ENCODE results near the gene GALNT17.

Gene GALNT17

DNA sequence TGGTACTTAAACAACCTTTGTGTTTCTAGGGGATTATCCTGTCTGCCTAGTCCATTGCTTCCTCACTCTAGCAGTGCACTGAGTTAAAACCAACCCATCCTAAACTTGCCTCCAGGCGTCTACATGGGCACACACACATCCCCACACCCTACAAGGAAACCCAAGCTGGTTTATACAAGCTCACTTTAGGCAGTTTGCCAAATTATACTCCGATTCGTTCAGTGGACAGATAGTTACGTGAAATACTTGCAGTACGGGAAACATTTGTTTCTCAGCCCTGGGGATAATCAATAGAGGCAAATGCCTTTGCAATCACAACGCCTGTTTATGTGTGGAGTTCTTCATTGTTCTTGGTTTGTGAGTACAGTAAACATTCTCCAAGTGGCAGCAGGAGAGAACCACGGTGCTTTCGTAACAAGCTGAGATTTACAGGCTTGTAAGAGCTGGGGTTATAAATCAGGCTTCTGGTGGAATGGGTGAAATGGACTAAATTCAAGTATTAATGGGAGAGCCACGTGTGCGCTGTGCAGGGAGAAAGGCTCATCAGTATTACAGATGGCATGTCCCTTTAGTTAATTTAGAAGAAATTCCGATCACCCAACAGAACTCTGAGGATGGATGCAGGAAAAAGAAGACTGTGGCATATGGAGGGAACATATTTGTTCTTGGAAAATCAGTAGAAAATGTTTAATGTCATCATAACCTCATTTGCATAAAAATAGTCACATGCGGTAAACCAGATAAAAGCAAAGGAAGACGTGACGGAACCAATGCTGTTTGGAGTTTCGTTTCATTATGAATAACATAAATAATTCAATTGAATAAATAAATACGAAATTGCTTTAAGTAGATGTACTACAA lies 217.1 kb downstream of the GALNT17 start:
- Histone ChIP-seq H3K27ac (ENCODE audit: extremely low read depth, low read depth, low read length) (no peak overlapping the region), H3K4me1 (ENCODE audit: control insufficient read depth, insufficient read depth, low read length) (no peaks in the 10 kb centered on the region), H3K4me3 (ENCODE audit: low read depth, low read length) (no peak overlapping the region), H3K9me3 (ENCODE audit: control insufficient read depth, insufficient read depth, low read depth, low read length) (no peaks in the 10 kb centered on the region), H3K36me3 (ENCODE audit: control insufficient read depth in 2 of 2, insufficient read depth in 1 of 2, low read length in 2 of 2) (no peaks in the 10 kb centered on the region)
- TF ChIP-seq ZNF585B (tag by site-specific recombination; IDR thresholded peaks at IDR 0.05) (no peak), ZNF473 (tag by site-specific recombination; IDR thresholded peaks at IDR 0.05) (no peak), ZNF664 (tag by site-specific recombination; IDR thresholded peaks at IDR 0.05) (no peak), ZNF174 (tag by site-specific recombination; IDR thresholded peaks at IDR 0.05) (no peak), ZNF112 (tag by site-specific recombination; IDR thresholded peaks at IDR 0.05) (no peak), ZBTB1 (tag by site-specific recombination; IDR thresholded peaks at IDR 0.05) (no peak), OSR2 (tag by site-specific recombination; IDR thresholded peaks at IDR 0.05) (no peak), ZNF133 (tag by site-specific recombination; IDR thresholded peaks at IDR 0.05) (no peak), ZBTB20 (tag by site-specific recombination; IDR thresholded peaks at IDR 0.05) (no peak), ZBTB7A (tag by site-specific recombination; IDR thresholded peaks at IDR 0.05; ENCODE audit: low read depth) (no peak), ZNF311 (tag by site-specific recombination; IDR thresholded peaks at IDR 0.05; ENCODE audit: borderline replicate concordance) (no peak), ZNF514 (tag by site-specific recombination; IDR thresholded peaks at IDR 0.05) (no peak), SP7 (tag by site-specific recombination; IDR thresholded peaks at IDR 0.05) (no peak), ZNF121 (tag by site-specific recombination; IDR thresholded peaks at IDR 0.05) (no peak), TCF7L2 (IDR thresholded peaks at IDR 0.05; ENCODE audit: borderline replicate concordance, low read depth, low read length) (no peak), ZNF138 (tag by site-specific recombination; IDR thresholded peaks at IDR 0.05; ENCODE audit: borderline replicate concordance) (no peak), HOXC10 (CRISPR knock-in tag; IDR thresholded peaks at IDR 0.05) (no peak)
- TF ChIP-seq, protein P1, sequence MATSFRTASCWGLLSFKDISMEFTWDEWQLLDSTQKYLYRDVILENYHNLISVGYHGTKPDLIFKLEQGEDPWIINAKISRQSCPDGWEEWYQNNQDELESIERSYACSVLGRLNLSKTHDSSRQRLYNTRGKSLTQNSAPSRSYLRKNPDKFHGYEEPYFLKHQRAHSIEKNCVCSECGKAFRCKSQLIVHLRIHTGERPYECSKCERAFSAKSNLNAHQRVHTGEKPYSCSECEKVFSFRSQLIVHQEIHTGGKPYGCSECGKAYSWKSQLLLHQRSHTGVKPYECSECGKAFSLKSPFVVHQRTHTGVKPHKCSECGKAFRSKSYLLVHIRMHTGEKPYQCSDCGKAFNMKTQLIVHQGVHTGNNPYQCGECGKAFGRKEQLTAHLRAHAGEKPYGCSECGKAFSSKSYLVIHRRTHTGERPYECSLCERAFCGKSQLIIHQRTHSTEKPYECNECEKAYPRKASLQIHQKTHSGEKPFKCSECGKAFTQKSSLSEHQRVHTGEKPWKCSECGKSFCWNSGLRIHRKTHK (tag by site-specific recombination; IDR thresholded peaks at IDR 0.05): no peak
- TF ChIP-seq, protein P2, sequence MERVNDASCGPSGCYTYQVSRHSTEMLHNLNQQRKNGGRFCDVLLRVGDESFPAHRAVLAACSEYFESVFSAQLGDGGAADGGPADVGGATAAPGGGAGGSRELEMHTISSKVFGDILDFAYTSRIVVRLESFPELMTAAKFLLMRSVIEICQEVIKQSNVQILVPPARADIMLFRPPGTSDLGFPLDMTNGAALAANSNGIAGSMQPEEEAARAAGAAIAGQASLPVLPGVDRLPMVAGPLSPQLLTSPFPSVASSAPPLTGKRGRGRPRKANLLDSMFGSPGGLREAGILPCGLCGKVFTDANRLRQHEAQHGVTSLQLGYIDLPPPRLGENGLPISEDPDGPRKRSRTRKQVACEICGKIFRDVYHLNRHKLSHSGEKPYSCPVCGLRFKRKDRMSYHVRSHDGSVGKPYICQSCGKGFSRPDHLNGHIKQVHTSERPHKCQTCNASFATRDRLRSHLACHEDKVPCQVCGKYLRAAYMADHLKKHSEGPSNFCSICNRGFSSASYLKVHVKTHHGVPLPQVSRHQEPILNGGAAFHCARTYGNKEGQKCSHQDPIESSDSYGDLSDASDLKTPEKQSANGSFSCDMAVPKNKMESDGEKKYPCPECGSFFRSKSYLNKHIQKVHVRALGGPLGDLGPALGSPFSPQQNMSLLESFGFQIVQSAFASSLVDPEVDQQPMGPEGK (tag by site-specific recombination; IDR thresholded peaks at IDR 0.05): no peak
- ChIA-PET POLR2A (no interaction called here), CTCF (no interaction called here)

DNA sequence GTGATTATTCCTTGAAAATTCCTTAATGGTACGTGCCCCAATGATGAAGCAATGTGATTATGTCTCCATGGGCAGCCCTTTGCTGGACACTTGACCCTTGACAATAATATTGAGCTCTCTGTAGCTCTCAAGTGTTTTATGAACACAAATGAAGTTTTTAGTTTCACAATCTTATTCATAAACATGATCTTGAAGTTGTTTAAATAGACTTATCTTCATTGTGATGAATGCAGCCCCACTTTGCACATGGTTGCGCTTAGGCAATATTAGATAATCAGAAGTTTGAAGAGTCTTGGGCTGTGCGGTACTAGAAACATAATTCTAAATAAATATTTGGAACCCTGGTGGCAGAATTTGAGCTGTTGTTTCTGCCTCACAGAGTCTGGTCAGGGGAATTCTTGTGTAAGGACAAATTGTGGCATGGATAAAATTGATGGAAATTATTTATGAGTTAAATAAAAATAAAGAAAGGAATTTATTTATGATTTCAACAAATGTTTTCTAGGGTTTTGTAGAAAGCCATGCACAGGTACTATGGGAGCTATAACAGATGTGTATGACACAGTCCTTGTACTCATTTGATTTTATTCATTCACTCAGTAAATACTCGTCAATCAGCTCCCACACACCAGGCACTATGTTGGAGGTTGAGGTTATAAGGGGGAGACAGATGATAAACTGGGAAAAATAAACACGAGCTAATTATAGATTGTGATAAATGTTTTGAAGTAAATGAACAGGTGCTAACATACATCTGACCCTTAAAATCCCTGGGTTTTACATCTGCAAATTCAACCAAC lies 217.9 kb downstream of the GALNT17 start:
- H3K4me3 ChIP-seq (ENCODE audit: low read depth, low read length): no peak overlapping the region
- TF ChIP-seq ZNF239 (tag by site-specific recombination; IDR thresholded peaks at IDR 0.05) (no peak), GLIS2 (tag by site-specific recombination; IDR thresholded peaks at IDR 0.05) (no peak), BCL11A (tag by site-specific recombination; IDR thresholded peaks at IDR 0.05; ENCODE audit: low read depth) (no peak), ZNF514 (tag by site-specific recombination; IDR thresholded peaks at IDR 0.05) (no peak), ZNF548 (tag by site-specific recombination; IDR thresholded peaks at IDR 0.05) (no peak), ZNF785 (tag by site-specific recombination; IDR thresholded peaks at IDR 0.05) (no peak)
- TF ChIP-seq, protein P3, sequence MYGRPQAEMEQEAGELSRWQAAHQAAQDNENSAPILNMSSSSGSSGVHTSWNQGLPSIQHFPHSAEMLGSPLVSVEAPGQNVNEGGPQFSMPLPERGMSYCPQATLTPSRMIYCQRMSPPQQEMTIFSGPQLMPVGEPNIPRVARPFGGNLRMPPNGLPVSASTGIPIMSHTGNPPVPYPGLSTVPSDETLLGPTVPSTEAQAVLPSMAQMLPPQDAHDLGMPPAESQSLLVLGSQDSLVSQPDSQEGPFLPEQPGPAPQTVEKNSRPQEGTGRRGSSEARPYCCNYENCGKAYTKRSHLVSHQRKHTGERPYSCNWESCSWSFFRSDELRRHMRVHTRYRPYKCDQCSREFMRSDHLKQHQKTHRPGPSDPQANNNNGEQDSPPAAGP (tag by site-specific recombination; IDR thresholded peaks at IDR 0.05): no peak
- TF ChIP-seq, protein P4, sequence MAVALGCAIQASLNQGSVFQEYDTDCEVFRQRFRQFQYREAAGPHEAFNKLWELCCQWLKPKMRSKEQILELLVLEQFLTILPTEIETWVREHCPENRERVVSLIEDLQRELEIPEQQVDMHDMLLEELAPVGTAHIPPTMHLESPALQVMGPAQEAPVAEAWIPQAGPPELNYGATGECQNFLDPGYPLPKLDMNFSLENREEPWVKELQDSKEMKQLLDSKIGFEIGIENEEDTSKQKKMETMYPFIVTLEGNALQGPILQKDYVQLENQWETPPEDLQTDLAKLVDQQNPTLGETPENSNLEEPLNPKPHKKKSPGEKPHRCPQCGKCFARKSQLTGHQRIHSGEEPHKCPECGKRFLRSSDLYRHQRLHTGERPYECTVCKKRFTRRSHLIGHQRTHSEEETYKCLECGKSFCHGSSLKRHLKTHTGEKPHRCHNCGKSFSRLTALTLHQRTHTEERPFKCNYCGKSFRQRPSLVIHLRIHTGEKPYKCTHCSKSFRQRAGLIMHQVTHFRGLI (tag by site-specific recombination; IDR thresholded peaks at IDR 0.05): no peak
- TF ChIP-seq, protein P5, sequence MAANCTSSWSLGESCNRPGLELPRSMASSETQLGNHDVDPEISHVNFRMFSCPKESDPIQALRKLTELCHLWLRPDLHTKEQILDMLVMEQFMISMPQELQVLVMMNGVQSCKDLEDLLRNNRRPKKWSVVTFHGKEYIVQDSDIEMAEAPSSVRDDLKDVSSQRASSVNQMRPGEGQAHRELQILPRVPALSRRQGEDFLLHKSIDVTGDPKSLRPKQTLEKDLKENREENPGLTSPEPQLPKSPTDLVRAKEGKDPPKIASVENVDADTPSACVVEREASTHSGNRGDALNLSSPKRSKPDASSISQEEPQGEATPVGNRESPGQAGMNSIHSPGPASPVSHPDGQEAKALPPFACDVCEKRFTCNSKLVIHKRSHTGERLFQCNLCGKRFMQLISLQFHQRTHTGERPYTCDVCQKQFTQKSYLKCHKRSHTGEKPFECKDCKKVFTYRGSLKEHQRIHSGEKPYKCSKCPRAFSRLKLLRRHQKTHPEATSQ (tag by site-specific recombination; IDR thresholded peaks at IDR 0.05): no peak
- POLR2A ChIA-PET: no interaction called here
- no peaks in the 10 kb centered on the region for H3K9me3 ChIP-seq (ENCODE audit: control insufficient read depth, insufficient read depth, low read depth, low read length)
- no peak overlapping the region for H3K27ac ChIP-seq (ENCODE audit: extremely low read depth, low read depth, low read length)
- no peaks in the 10 kb centered on the region for H3K36me3 ChIP-seq (ENCODE audit: control insufficient read depth in 2 of 2, insufficient read depth in 1 of 2, low read length in 2 of 2)
- CTCF ChIA-PET: no interaction called here
- no peaks in the 10 kb centered on the region for H3K4me1 ChIP-seq (ENCODE audit: control insufficient read depth, insufficient read depth, low read length)

Measured in HEK293 (cell line).